ENCODE data around the gene GRPEL1. TPM values are rescaled to one million over a fixed set of nuclear protein-coding genes. Genes with fewer than 3 reads are reported as not detected.

Gene GRPEL1
- total RNA-seq, 1 experiment from 2014 or later = 80.1 TPM

DNA sequence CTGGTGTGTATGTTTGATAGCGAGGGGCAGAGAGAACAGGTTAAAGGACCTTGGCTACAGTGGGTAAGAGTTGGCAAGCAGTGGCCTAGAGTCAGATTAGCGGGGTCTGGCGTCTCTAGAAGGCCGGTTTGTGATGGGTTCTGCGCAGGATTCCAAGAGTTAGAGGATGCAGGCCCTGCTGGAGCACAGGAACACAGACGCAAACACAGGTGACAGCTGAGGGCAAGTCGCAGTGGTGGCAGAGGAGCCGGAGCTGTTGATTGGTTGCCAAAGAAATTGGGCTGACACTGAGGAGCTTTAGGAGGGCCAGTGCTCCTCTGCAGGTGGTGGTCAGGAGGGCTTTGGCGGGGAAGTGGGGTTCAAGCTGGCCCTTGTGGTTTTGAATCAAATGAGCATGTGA, 20.9 kb downstream of the GRPEL1 start:
- Histone ChIP-seq H4K20me1 (ENCODE audit: insufficient read depth) (no peaks in the 10 kb centered on the region), H3K4me2 (ENCODE audit: low read length) (no peak overlapping the region), H3K4me3 (replicated peaks in 1 of 2; ENCODE audit: low read depth in 1 of 2, low read length in 2 of 2) (no peak overlapping the region), H3K36me3 (ENCODE audit: control insufficient read depth in 1 of 2, insufficient read depth in 2 of 2, low read length in 2 of 2) (0 out of 4 replicates have a peak, but pooled peaks cover 0 to 2% of the 10 kb centered on the region in 2 experiments), H2AFZ (ENCODE audit: low read depth, low read length, poor library complexity, severe bottlenecking) (no peak overlapping the region), H3K4me1 (ENCODE audit: control insufficient read depth in 1 of 2, insufficient read depth in 2 of 2, low read length in 2 of 2) (peaks cover 12 to 19% of the 10 kb centered on the region in 2 experiments; a peak in 2 of 4 replicates), H3K9me3 (ENCODE audit: control insufficient read depth in 1 of 2, insufficient read depth in 1 of 2, low read depth in 1 of 2, low read length in 2 of 2) (no peaks in the 10 kb centered on the region), H3K9me2 (ENCODE audit: insufficient read depth) (no peaks in the 10 kb centered on the region), H3K9ac (ENCODE audit: low read length) (no peak overlapping the region), H3K27ac (ENCODE audit: low read depth, low read length) (no peak overlapping the region), H3K27me3 (ENCODE audit: insufficient read depth, low read length) (no peaks in the 10 kb centered on the region), H3K79me2 (ENCODE audit: insufficient read depth, low read length) (peaks cover 54% of the 10 kb centered on the region)
- RAD21 ChIA-PET (ENCODE audit: low non-redundant PET in 1 of 2, low total read pairs in 2 of 2, uncharacterized antibody in 2 of 2, unreplicated experiment in 2 of 2) = no interaction called here
- TF ChIP-seq YY1 (IDR thresholded peaks at IDR 0.05; ENCODE audit: extremely low read depth, insufficient replicate concordance, low read depth, low read length) (no peak), RAD21 (IDR thresholded peaks at IDR 0.05; ENCODE audit: low read depth) (no peak), FOSL1 (IDR thresholded peaks at IDR 0.05; ENCODE audit: low read depth) (no peak), SP1 (IDR thresholded peaks at IDR 0.05; ENCODE audit: low read depth) (no peak), POLR2AphosphoS5 (IDR thresholded peaks at IDR 0.05; ENCODE audit: low read depth, low read length) (no peak), CEBPB (IDR thresholded peaks at IDR 0.05; ENCODE audit: low read depth) (no peak), ZFX (IDR thresholded peaks at IDR 0.05) (no peak), EZH2 (IDR thresholded peaks at IDR 0.05) (no peak), JUND (IDR thresholded peaks at IDR 0.05) (no peak), EGR1 (IDR thresholded peaks at IDR 0.05; ENCODE audit: low read depth) (no peak), SIN3A (IDR thresholded peaks at IDR 0.05; ENCODE audit: low read depth) (no peak)
- TF ChIP-seq, protein P1, sequence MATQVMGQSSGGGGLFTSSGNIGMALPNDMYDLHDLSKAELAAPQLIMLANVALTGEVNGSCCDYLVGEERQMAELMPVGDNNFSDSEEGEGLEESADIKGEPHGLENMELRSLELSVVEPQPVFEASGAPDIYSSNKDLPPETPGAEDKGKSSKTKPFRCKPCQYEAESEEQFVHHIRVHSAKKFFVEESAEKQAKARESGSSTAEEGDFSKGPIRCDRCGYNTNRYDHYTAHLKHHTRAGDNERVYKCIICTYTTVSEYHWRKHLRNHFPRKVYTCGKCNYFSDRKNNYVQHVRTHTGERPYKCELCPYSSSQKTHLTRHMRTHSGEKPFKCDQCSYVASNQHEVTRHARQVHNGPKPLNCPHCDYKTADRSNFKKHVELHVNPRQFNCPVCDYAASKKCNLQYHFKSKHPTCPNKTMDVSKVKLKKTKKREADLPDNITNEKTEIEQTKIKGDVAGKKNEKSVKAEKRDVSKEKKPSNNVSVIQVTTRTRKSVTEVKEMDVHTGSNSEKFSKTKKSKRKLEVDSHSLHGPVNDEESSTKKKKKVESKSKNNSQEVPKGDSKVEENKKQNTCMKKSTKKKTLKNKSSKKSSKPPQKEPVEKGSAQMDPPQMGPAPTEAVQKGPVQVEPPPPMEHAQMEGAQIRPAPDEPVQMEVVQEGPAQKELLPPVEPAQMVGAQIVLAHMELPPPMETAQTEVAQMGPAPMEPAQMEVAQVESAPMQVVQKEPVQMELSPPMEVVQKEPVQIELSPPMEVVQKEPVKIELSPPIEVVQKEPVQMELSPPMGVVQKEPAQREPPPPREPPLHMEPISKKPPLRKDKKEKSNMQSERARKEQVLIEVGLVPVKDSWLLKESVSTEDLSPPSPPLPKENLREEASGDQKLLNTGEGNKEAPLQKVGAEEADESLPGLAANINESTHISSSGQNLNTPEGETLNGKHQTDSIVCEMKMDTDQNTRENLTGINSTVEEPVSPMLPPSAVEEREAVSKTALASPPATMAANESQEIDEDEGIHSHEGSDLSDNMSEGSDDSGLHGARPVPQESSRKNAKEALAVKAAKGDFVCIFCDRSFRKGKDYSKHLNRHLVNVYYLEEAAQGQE (IDR thresholded peaks at IDR 0.05; ENCODE audit: low read depth) = no peak
- TF ChIP-seq, protein P2, sequence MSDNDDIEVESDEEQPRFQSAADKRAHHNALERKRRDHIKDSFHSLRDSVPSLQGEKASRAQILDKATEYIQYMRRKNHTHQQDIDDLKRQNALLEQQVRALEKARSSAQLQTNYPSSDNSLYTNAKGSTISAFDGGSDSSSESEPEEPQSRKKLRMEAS (IDR thresholded peaks at IDR 0.05) = no peak
- intact Hi-C loops (cut with micrococcal nuclease) = no loop called here
- CTCF ChIA-PET = no interaction called here
- POLR2A ChIA-PET = no interaction called here
- ATAC-seq (no peak), DNase-seq (ENCODE audit: low read depth, low spot score) (no peak)
- no TSS peak for BruUV-seq (replicated peaks)

All from HCT116 (cell line).